Epidermal melanocyte (primary cell): ENCODE data around the gene UGT8.
"Not testable (repeated sequence)": the region's sequence is repeated elsewhere in the genome, so short reads cannot be mapped to it uniquely, and the experiment has no call there.

Experiments used
- DNase-seq: peaks from one replicate; pipeline ENCODE4 v3.0.0; 2011; ENCODE audit warnings: low spot score; ENCODE audit not compliant: insufficient read length

UGT8 gene

DNA sequence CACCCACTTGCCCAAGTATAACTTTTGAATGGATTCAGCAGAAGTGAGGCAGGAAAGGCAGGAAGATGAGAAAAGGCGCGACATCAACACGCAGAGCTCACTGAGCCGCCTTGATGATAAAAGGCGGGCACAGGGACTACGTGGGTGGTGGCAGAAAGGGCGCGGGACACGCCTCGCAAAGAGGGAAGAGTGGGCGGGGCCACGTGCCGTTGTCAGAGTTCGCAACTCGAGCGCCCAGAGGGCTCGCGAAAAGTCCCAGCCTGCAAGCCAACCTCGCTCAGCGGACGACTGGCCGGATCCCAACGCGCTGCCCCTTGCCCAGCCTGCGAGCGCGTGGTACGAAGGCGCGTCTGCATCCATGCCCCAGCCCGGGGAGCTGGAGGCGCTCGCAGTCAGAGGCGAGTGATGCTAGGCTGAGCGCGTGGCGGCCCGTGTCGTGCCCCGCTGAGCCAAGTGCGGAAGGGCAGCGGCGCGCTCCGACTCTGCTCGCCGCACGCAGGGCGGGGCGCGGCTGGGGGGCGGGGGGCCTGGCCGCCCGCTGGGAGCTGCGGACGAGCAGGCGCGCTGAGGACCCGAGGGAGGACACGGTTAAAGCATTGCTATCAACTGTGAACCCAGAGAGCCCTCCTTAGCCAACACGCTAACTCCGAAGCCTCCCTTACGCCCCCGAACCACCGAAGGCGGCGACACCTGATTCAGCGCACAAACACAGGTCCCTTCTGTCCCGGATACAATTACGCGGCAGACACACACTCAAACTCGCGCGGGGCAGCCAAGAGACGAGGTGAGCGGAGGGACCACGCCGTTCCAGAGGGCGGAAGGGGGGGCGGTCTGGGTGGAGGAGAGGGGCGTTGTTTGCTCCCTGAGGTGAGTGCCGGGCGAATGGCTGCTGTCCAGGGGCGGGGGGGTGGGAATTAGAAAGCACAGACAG, at the start of gene UGT8:
UGT8 (plus strand) TSS at position 617 of the 931 bp plus-strand sequence. CDS start 24,074 bp downstream, outside the sequence.
- no peak for DNase-seq

- no peak for DNase-seq
Observed at GRCh38 chr4:114549638-114550037, 49.0 kb upstream of the UGT8 start.

- DNase-seq, result no peak
Observed at GRCh38 chr4:114558446-114559020, 40.1 kb upstream of the UGT8 start.

DNA sequence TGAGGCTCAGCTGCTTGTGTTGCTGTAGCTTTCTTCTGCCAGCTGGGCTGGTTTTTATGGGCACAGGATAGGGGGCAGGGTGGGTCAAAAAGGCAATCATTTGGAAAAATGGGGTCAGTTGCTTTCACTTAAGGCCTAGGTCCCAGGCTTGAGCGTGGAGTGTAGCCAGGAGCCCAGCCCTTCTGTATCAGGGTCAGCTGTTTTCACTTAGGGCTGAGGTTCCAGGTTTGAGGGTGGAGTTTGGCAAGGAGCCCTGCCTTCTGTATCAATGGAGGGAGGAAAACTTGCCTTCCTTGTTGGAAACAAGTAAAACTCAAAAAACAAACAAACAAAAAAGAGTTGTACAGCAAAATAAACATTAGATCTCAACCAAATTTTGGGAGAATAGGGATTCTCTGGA, 37.0 kb upstream of the UGT8 start:
- DNase-seq, result no peak

DNA sequence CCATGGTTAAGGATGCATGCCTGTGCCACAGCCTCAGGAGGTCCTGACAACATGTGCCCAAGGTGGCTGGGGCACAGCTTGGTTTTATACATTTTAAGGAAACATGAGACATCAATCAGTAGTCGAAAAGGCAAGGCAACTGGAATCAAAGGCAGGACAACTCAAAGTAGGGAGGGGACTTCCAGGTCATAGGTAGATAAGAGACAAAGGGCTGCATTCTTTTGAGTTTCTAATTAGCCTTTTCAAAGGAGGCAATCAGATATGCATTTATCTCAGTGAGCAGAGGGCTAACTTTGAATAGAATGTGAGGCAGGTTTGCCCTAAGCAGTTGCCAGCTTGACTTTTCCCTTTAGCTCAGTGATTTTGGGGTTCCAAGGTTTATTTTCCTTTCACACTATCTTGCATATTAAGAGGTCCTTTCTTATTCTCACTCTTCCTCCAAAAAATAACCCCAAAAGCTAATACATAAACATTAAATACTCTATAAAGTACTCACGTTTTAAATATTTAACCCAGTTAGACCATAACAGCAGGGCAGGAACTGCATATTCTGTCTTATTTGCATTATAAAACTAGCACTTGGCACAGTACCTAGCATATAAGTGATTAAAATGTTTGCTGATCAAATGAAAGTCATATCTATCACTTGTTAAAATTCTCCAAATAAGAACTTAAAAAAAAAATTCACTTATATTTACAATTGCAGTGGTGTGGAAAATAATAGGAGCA, 36.3 kb upstream of the UGT8 start:
- no peak for DNase-seq

GRCh38 chr4:114563536-114564315, 34.9 kb upstream of the UGT8 start:
- DNase-seq, result no peak

DNA sequence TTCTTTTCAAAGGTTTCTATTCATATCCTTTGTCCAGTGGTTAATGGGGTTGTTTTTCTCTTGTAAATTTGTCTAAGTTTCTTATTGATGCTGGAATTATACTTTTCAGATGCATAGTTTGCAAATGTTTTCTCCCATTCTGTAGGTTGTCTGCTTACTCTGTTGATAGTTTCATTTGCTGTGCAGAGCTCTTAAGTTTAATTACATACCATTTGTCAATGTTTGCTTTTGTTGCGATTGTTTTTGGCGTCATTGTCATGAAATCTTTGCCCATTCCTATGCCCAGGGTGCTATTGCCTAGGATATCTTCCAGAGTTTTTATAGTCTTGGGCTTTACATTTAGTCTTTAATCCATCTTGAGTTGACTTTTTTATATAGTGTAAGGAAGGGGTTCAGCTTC, 21.2 kb upstream of the UGT8 start:
- DNase-seq, result no peak

GRCh38 chr4:114582621-114583020, 16.0 kb upstream of the UGT8 start:
- DNase-seq, result no peak

- no peak for DNase-seq
Observed at GRCh38 chr4:114588305-114588704, 10.3 kb upstream of the UGT8 start.

DNA sequence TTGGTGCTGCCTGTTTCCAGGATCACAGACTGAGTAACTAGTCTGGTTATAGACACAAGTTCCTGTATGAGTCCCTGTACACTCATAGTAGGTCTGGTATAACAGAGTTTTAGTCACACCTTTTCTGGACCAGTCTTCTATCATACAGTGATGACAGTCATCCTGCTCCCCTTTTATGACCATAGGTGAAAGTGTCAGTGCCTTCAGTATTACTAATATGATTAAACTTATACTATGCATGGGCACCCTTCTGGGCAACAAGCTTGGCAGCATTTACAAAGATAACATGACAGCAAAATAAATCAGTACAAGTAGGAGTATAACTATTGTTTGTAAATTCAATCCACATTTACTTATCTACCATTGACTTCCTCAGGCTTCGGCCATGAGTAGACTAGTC, 8.2 kb upstream of the UGT8 start:
- not testable (repeated sequence) for DNase-seq

- no peak for DNase-seq
Observed at GRCh38 chr4:114593526-114593925, 5.1 kb upstream of the UGT8 start.

DNA sequence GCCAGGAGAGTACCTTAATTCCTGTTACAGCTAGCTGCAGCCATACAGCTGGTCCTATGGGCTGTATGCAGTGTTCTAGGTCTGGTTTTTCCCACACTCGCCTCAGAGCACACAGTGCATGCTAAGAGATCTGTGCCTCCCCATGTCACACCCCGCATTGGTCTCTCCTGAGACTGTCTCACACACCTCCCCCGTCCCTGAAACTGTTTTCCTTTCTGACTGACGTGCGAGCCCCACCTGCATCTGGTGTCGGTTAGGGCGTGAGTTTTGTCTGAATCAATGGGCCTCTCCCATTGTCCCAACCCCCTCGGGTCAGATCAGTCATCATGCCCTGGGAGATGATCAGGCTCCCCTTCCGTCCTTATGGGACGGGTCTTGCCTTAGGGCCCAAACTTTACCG, 3.4 kb upstream of the UGT8 start:
- DNase-seq, result no peak

- DNase-seq, result no peak
Observed at GRCh38 chr4:114595921-114596320, 2.7 kb upstream of the UGT8 start.

- DNase-seq, result no peak
Observed at GRCh38 chr4:114597410-114598115, 1.0 kb upstream of the UGT8 start.

- no peak for DNase-seq
Observed at GRCh38 chr4:114599231-114599902, 760 bp downstream of the UGT8 start.

DNA sequence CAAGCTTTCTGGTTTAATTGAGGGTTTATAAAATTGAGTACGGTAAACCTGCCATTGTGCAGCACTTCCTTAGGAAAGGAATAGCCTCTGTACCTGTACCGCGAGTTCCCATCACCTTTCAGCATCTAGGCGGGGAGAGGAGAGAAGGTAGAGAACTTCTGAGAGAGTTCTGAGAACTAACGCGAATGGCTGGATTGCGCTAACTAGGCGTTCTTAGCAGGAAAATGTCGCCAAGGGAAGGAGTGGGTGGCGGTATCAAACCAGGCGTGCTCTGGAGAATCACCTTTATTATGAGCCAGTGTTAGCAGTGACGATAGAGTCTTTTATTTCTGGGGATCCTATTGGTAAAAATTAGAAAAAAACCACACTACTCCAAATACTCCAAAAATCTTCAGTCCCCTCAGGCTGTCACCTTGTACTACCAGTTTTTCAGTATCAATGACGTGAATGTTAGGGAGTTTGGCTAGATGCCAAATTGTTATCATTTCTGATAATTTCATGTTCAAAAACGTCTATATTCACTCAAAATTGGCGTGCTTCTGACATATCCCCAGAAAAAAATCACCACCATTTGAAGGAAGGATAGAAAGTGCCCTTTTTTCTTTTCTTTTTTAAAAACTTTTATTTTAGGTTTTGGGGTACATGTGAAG, 1.4 kb downstream of the UGT8 start:
- DNase-seq, result no peak

- no peak for DNase-seq
Observed at GRCh38 chr4:114600672-114601071, 2.1 kb downstream of the UGT8 start.

DNA sequence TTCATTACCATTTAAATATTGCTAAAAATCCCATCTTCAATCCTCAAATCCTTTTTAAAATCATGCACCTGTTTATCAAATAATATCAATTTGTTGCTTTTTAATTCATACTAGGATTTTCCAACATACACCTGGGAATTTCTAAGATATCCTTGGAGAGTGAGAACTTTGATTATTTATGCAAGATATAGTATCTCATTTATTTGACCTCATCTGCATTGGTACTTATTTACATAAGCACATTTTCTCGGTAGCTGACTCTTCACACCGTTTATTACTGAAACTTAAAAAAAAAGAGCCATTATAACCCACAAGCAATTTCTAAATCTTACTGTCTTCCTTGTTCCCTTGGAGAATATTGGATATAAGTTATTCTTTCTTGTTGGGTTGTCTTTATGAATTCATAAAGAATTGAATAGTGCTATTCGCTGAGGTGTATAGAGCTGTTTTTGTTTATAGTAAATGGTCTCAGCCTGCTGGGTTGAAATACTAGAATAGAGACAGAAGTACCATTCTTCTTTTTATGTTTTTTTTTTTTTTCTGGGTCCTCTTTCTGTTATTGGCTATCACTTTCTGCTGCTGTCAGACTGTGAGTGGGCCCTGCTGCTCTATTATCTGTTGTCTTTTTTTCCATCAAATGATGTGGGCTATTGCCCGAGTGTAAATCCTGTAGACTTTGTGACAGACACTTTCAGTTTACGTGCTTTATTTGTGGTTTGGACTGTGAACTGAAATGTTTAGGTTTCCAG, 2.9 kb downstream of the UGT8 start:
- DNase-seq, result no peak

GRCh38 chr4:114603497-114603896, 4.9 kb downstream of the UGT8 start:
- DNase-seq, result no peak
